ENCODE measurements around the gene PHF21A.
"Not testable (repeated sequence)": the region's sequence is repeated elsewhere in the genome, so short reads cannot be mapped to it uniquely, and the experiment has no call there.

The PHF21A gene

DNA sequence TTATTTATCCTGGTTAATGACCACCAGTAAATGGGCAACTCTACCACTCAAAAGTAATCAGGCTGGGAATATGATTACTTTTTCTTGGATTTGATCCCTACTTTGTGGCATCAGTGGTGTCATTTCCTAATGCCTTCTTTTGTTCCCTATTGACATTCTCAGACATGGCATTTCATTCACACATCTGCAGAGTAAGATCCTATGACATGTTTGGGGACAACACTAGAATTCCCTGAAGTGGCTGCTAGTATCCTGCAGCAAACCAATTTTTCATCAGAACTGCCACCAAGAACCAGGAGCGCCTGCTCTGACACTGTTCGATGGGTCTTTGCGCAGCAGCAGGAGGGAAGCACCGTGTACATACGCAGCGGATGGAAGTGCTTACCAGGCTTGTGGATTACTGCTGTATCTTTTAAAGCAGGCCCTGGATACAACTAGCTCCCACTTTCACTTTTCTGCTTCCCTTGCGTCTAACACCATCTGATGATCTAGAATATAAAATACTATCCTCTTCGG, 101.1 kb downstream of the PHF21A start:
- no peak for DNase-seq

DNA sequence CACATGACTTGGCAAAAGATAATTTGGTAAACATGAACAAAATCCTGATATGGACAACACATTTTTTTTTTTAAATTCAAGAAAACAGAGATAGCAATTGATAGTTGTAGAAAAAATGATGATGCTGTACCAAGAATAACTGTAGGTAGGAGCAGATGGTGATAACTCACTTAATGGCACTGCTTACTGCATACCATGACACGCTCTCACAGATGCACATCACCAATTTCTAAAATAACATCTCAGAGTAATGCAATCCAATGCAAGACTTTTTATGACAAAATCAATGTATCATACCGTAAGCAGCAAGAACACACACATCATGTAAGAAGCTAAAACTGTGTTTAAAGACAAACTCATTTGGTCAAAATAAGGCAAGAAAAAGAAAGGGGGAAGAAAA, 102.6 kb downstream of the PHF21A start:
- no peak for DNase-seq

DNA sequence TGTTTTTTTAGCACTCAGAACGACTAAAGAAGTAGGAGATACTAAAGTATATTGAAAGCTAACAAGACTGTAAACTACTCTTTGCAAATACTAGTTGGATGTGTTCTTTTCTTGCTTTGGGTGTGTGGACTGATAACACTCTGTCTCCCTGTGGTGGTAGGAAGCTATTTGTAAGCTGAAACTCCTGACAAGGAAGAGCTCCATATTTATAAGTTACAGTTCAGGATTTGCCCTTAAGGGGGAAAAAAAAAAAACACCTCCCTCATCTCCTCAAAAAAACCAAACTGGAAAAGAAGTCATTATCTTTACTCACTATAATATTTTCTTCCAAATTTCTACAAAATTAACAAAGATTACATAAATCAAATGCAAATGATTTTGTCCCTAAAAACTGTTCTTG, 103.9 kb downstream of the PHF21A start:
- DNase-seq, result no peak

DNA sequence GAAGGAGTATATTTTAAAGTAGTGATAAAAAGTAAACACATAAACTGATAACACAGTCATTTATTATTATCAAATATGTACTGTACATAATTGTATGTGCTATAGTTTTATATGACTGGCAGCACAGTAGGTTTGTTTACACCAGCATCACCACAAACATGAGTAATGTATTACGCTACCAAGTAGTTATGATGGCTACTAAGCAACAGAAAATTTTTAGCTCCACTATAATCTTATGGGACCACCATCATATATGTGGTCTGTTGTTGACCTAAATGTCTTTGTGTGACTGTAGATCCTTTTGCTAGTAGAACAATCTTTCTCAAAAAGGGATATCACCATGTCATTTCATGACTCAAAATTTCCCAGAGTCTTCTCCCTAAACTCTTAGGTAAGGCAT, 105.3 kb downstream of the PHF21A start:
- DNase-seq, result no peak

DNA sequence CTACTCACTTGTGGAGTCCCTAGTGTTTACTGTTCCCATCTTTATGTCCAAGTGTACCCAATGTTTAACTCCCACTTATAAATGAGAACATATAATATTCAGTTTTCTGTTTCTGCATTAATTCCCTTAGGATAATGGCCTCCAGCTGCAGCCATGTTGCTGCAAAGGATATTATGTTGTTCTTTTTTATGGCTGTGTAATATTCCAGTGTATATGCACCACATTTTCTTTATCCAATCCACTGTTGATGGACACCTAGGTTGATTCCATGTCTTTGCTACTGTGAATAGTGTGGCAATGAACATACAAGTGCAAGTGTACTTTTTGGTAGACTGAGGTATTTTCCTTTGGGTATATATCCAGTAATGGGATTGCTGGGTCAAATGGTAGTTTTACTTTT, 107.1 kb downstream of the PHF21A start:
- not testable (repeated sequence) for DNase-seq

DNA sequence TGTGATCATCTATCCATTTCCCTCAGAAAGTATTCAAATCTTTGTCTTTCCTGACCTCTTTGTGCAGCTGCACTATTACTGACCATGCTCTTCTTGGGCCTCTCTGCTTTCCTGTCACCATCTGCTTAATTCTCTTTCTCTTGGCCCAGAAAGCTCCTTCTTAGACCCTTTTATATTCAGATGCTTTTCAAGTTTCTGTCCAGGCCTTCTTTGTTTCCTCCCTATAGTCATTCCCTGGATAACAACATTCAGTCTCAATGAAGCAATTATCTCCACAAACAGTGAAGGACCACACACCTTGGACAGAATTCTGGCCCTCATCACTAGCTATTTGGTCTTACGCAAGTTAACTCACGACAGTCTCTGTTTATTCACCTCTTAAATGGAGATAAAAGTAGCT, 109.1 kb downstream of the PHF21A start:
- no peak for DNase-seq

DNA sequence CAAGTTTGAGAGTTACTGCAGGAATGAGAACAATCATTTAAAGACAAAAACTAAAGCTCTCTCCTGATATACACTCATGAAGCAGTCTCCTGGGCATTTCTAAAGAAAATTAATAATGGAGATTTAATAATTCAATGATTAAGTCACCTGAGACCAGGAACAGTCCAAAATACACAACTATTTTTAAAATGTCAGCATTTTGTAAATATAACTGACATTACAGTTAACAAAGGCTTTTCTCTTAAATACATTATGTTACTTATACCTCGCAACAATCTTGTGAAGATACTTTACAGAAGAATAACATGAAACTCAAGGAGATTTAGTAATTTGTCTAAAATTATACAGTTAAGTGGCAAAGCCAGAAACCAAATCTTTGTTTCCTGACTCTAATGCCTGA, 111.2 kb downstream of the PHF21A start:
- no peak for DNase-seq

DNA sequence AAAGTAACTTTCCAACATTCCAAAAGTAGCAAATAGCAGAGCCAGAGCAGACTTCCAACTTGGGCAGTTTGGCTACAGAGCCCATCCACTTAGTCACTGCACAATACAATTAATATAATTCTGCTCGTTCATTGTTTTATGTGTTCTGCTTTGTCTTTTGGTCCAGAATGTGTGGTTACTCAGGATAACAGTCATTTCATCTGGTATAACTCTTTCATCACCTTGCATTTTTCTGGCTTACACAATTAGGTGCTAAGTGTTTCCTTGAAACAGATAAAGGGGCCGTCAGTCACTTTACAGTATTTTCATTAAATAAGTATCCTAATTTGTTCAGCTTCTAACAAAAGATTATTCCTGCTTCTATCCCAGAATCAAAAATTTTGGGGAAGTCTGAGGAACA, 111.6 kb downstream of the PHF21A start:
- no peak for DNase-seq

DNA sequence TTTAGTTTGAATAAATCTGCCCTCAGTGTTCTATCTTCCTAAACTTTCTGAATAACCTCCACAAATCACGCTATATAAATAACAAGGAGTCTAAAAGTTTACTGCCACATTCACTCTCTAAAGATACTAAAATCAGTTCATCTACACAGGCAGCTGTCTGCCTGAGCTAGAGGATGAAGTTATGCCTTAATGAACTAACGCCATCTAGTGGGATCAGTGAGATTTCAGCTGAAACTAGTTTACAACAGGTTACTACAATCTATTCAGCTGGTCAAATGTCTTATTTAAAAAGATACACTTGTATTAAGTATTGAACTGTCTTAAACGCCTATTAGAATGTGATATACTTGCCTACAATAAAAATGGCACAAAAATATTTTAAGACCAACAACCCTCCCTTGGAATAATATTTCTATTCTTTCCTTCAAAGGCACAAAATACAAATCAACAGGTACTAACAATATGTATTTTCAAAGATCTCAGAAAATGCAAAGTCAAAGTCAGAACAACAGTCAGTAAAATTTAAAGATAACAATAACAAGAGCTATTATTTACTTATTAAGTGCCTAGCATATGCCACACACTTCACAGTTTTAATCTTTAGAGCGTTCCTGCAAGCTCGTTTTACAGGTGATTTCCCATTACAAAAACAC, 114.7 kb downstream of the PHF21A start:
- peak; percentile 76 to 83 for DNase-seq

DNA sequence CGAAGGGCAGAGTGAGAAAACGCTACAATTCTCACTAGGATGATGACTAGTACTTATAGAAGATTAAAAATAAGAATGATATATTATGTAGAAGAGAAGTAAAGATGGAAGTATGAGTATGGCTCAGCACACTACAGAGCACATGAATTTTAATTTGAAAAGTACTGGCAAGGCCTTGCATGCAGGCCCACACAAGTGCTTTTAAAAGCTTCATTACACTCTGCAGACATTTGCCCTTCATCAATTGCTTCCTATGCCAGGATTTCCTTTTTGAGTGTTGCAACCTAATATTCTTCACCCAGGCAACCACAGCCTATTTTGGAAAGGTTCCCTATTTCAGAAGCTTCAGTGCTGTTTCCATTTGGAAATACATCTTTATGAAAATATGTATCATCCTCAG, 117.7 kb downstream of the PHF21A start:
- DNase-seq, result peak in 1 of 2 experiments; percentile 63

DNA sequence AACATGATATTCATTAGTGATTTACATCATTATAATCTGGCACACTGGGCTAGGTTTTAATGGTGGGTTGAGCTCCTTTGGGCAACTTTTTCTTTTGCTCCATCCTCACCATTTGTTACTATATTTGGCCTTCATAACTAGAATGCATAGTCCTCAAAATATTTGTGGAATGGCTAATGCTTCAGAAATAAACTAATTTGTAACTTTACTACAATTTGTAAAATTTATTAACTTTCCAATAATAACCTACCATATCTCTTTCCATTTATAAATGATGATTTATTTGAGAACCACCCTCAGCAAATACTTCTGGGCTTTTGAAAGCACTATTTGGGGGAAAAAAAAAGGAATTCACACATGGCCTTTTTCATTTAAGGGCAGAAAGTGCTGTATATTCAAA, 119.1 kb downstream of the PHF21A start:
- no peak for DNase-seq

DNA sequence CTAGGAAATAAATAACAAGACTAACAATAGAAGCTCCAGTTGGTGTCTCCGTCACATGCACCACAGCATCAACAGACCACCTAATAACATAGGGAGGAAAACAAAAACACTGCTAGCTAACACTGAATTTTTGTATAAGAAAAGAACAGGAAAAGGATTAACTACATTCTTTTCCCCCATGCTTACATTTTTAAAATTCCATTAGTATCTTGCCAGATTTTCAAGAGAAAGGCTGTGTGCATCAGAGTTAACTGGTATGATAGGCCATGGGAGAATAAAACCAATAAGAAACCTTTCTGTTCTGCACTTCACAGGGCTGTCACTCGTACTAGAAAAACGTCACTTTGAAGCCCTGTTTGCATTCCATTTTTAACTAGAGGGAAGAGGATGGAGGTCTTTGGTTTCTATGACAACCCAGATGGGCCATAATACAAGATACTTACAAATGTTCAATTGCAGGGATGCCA, 119.8 kb downstream of the PHF21A start:
- no peak for DNase-seq

DNA sequence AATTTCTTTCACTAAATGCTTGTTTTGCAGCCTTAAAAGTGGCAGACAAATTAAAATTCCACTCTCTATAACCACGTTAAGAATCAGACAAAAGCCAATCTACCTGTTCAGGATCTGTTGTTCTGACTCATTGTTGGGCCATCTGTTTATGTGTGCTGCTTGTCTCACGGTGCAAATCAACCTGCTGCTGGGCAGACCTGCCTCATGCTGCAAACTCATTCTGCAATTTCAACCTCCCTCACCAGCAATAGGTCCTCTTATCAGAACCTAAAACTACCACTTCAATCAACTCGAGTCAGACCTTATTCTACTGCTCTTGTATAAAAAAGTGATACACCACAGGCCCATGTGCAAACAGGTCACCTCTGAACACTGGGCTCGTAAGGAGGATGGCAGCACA, 123.7 kb downstream of the PHF21A start:
- peak in 1 of 2 experiments; percentile 28 for DNase-seq

DNA sequence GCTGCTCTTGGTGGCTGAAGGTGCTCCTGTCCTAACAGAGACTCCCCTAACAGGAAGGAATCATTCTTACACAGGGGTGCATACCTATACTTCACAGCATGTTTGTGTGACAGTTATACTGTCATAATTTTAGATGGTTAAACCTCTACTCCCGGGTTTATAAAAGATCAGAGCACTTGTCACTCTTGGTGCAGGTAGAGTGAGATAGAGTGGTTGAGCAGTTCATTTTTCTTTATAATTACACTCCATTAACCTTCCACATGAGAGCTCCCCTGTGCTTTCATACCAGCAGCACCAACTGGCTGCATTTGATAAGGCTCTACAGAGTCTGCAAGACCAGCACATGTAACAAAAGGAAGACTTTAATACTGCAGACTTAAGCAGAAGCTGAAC, 125.9 kb downstream of the PHF21A start:
- no peak for DNase-seq

DNA sequence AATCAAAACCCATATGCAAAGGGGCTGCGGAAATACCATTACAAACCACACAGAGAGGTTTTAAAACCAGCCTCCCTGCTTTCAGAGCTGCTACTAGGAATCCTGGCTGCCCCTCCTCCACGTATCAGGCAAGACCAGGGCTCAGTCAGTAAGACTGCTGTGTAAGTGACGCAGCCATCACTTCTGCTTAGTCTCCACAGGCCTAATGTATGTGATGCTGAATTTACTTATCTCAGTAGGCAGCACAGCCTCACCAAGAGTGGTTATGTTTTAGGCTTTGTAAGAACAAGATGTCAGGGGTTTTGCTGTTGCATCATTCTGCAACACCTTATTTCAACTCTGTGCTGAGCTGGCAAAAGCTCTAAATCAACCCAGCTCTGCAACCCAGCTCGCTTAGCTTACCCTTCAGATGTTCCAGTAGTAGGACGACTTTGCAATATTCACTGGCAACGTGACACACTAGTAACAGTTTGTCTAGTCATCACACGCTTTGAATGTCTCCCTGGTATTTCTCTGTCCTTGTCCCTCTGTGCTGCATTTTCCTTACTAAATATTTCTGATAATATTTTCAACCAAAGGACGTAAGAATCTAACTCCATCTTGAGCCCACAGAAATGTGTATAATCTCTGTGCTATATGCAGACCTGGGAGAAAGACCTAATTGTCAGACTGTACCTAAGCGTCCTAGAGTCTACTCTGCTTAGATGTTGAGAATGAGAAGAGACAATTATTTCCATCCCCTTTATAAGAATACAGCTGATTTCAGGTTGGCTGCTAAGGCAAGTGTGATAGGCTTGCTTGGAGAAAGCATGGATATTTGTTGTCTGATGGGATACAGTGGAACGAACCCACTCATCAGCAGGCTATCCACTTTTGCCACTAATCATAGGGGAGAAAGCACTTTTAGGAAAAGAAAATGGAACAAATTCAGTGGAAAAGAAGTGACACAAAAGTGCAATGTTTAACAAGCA, 126.6 kb downstream of the PHF21A start:
- DNase-seq, result no peak

DNA sequence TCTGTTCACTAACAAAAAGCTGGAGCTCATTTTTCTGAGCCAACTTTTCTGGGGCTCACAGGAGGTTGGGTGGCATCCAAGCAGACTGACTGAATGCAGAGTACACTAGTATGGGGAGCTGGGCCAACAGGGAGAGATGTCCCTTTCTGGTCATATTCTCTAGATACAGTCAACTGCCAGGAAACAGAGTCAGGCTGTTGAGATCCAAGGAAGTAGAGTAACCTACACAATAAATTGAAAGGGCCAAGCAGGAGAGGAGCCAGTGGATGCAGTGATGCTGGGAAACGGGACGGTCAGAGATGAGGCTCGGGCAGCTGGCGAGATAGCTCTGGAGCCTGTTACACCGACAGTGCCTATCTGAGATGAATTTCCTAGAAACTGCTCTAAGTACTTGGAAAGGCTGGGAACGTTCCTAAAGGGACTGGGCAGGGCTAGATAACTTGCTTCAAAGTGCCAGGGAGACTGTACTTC, 127.7 kb downstream of the PHF21A start:
- DNase-seq, result no peak

DNA sequence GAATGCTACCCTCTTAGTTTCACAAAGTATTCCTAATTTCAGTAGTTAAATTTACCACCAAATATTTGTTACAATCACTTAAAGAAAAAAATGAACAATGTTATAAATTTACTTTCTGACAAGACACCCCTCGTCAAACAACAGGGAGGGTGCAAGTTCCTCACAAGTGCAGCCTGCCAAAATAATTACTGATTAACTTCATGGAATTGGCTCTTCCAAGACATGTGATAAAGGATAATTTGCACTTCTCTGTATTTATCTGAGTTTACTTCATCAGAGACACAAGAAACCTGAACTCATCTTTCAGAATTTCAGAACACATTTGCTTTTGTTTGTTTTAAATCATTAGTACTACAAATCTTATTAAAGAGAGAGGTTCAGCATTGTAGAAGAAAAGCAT, 132.3 kb downstream of the PHF21A start:
- no peak for DNase-seq

DNA sequence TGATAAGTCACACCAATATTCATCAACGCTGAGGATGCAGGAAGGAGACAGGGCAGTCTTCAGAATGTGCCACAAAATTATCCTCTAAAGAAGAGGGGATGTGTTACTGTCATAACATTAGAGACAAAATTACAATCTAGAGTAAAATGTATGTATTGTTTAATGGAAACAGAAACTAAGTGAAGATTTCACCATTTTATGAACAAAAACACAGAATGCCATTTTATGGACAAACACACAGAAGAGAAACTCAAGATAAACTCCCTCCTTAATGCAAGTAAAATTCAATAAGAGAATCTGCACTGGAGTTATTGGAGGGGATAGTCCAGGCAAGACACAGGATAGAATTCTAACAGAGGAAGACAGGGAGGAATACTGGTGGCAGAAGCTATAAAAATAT, 136.0 kb downstream of the PHF21A start:
- no peak for DNase-seq

DNA sequence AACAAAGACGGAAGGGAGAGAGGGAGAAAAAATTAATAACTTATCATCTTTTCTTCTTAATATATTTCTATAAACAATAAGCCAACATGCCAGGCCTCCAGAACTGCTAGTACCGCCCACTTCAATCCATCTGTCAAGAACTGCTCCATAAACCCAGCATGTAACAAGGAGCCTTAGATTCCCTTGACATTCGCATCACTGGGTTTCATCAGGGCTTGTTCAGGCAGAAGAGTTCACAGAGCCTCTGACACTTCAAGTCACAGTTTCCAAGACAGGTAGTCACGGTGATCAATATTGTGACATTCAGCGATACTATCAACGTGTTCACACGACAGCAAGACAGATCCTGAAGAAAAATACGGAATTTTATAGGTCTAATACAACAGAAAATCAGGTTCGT, 137.1 kb downstream of the PHF21A start:
- no peak for DNase-seq

DNA sequence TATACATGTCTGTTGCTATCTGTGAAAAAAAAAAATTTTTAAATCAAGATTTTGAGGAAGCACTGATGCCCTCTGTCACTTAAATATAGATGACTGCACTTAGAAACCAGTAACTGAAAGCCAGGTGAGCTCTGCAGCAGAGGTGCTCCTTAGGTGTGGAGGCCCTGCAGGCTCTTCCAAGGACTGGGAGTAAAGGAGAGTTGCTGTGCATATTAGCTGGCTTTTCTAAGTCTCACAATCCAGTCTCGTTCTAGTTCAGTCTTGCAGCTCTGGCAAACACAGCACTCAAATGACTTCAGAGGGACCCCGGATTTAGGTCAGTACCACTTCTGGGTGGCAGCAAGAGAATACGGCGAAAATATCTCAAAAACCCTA, 137.8 kb downstream of the PHF21A start:
- DNase-seq, result no peak

DNA sequence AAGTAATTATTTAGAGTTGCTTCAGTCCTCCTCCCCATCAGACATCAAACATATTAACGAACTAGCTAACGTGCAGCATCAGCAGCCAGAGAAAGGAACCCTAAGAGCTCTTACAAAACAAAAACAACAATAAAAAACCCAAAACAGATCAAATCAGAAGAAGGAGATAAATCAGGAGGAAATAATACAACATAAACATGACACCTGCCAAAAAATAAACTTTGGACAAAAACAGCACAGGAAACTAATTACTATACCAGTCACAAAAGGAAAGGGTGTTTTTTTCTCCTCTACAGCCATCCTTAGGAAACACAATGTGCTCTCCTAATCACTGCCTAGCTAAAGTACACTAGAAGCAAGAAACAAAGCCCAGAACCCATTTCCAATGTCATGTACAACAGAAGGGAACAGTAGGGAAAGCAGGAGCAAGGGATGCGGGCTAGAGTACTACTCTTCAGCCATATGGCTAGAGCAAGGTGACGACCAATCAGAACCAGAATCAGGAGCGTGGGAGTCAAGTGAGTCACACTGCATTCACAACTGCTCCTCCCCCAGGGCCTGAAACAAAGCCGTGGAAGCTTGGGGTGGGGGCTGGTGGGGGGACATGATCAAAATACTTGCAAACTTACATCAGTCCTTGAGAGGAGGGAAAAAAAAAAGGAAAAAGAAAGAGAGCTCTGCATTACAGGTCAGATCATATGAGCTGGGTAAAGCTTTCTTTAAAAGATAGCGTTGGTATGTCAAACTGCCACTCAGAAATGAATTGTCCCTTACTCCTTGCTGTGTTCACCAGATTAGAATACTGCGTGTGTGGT, 138.4 kb downstream of the PHF21A start:
- DNase-seq, result peak in 1 of 2 experiments; percentile 38

DNA sequence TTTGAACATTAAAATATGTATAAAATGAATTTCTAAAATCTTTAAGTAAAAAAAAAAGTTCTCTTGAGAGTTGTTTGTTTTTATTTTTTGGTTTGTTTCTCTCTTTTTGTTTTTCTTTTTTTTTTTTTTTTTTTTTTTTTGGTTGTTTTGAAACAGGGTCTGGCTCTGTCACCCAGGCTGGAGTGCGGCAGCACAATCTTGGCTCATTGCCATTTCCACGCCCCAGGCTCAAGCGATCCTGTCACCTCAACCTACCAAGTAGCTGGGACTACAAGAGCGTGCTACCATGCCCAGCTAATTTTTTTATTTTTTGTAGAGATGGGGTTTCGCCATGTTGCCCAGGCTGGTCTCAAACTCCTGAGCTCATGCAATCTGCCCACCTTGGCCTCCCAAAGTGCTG, 139.4 kb downstream of the PHF21A start:
- DNase-seq, result not testable (repeated sequence)

DNA sequence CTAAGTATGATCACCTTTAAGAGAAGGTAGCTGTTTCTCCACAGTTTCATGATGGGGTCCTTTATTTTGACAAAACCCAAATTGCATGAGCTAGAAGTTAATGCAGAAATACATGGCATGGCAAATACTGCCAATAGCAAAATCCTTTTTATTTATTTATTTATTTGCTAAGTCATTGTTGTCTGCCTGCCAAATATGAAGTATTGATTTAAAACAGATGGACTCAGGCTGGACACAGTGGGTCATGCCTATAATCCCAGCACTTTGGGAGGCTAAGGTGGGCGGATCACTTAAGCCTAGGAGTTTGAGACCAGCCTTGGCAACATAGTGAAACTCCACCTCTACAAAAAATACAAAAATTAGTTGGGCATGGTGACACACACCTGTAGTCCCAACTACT, 146.4 kb downstream of the PHF21A start:
- DNase-seq, result no peak
